KMS-11 (cell line): ENCODE measurements around the gene KLK8.

Source experiments
- H2AFZ ChIP-seq: fragments of 200-600 bp; sonication (generic); 2 replicates; pipeline ENCODE4 v1.6.1; 2016; ENCODE audit warnings: antibody characterized with exemption, mixed run types, low read depth
- H3K27ac ChIP-seq: fragments of 200-600 bp; sonication (generic); 2 replicates; pipeline ENCODE4 v1.6.1; 2016; ENCODE audit warnings: mild to moderate bottlenecking, mixed run types
- H3K27me3 ChIP-seq: fragments of 200-600 bp; sonication (generic); 2 replicates; pipeline ENCODE4 v1.6.1; 2017; ENCODE audit warnings: mild to moderate bottlenecking, low read depth, mixed run types, moderate library complexity; ENCODE audit not compliant: insufficient read depth
- H3K36me3 ChIP-seq: fragments of 200-600 bp; sonication (generic); 2 replicates; pipeline ENCODE4 v1.6.1; 2017; ENCODE audit warnings: mild to moderate bottlenecking, mixed run types; ENCODE audit not compliant: insufficient read depth
- H3K4me1 ChIP-seq: fragments of 200-600 bp; sonication (generic); 2 replicates; pipeline ENCODE4 v1.6.1; 2016; ENCODE audit warnings: mild to moderate bottlenecking, low read depth, mixed run types; ENCODE audit not compliant: poor library complexity, severe bottlenecking
- H3K4me2 ChIP-seq: fragments of 200-600 bp; sonication (generic); 2 replicates; pipeline ENCODE4 v1.7.0; 2016; ENCODE audit warnings: mild to moderate bottlenecking, mixed run types
- H3K4me3 ChIP-seq: fragments of 200-600 bp; sonication (generic); IDR thresholded peaks from 2 replicates; pipeline ENCODE4 v1.6.1; 2017; ENCODE audit warnings: low read depth, low read length, mixed read lengths; ENCODE audit not compliant: insufficient read depth
- H3K79me2 ChIP-seq: fragments of 200-600 bp; sonication (generic); 2 replicates; pipeline ENCODE4 v1.6.1; 2016; ENCODE audit warnings: low read depth, mixed run types; ENCODE audit not compliant: insufficient read depth
- H3K9ac ChIP-seq: fragments of 200-600 bp; sonication (generic); 2 replicates; pipeline ENCODE4 v1.6.1; 2016; ENCODE audit warnings: mild to moderate bottlenecking, mixed run types
- H4K20me1 ChIP-seq: fragments of 200-600 bp; sonication (generic); 2 replicates; pipeline ENCODE4 v1.6.1; 2016; ENCODE audit warnings: mild to moderate bottlenecking, mixed run types; ENCODE audit not compliant: insufficient read depth
- TF ChIP-seq, protein P1 (sequence below): fragments of 200-600 bp; sonication (generic); conservative IDR thresholded peaks from 2 replicates; pipeline ENCODE4 v1.6.1; 2017; ENCODE audit warnings: low read depth, mild to moderate bottlenecking, antibody characterized with exemption, low read length, moderate library complexity, mixed read lengths

Gene KLK8

DNA sequence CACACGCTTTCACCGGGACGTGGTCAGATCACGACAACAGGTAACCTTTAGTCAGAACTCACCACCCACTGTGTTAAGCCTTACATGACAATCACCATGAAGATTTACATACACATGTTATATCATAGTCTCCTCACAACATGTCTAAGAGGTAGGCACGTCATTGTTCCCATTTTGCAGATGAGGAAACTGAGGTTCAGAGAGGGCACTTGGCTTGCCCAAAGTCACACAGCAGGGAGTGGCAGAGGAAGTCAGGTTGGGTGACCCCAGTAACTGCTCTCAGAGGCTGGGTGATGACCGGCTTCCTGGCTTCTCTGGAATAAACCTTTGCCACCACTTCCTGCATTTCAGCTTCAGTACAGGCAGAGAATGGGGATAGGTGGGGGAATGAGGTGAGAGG lies 12.8 kb upstream of the KLK8 start:
- no peaks in the 10 kb centered on the region for H3K27me3 ChIP-seq
- no peak overlapping the region for H3K4me3 ChIP-seq
- no peaks in the 10 kb centered on the region for H3K4me1 ChIP-seq
- H3K9ac ChIP-seq: no peak overlapping the region
- H4K20me1 ChIP-seq: no peaks in the 10 kb centered on the region
- TF ChIP-seq, protein P1, sequence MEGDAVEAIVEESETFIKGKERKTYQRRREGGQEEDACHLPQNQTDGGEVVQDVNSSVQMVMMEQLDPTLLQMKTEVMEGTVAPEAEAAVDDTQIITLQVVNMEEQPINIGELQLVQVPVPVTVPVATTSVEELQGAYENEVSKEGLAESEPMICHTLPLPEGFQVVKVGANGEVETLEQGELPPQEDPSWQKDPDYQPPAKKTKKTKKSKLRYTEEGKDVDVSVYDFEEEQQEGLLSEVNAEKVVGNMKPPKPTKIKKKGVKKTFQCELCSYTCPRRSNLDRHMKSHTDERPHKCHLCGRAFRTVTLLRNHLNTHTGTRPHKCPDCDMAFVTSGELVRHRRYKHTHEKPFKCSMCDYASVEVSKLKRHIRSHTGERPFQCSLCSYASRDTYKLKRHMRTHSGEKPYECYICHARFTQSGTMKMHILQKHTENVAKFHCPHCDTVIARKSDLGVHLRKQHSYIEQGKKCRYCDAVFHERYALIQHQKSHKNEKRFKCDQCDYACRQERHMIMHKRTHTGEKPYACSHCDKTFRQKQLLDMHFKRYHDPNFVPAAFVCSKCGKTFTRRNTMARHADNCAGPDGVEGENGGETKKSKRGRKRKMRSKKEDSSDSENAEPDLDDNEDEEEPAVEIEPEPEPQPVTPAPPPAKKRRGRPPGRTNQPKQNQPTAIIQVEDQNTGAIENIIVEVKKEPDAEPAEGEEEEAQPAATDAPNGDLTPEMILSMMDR: no peak
- no peaks in the 10 kb centered on the region for H3K36me3 ChIP-seq
- H3K4me2 ChIP-seq: no peak overlapping the region
- no peak overlapping the region for H3K27ac ChIP-seq
- H2AFZ ChIP-seq: no peak overlapping the region
- no peaks in the 10 kb centered on the region for H3K79me2 ChIP-seq

DNA sequence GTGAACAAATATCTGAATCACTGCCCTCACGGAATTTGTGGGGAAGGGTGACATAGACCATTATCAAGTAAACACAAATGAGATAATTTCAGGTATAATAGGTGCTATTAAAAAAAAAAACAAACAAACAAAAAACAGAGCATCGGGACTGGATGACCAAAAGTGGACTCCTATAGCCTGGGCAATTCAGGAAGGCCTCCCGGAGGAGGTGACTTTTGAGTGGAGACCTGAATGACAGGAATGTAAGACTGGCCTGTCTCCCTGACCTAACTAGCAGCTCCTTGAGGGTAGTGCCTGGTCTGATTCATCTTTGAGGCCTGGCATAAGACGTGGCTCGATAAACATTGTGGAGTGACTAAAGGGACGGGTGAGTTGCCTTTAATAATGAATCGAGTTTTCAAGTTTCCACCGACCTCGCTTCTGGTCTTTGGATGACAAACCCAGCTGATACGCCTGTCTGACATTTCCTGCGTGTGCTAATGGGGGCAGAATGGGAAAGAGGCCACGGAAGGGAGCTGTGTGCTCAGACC lies 11.3 kb upstream of the KLK8 start:
- no peak overlapping the region for H2AFZ ChIP-seq
- no peak overlapping the region for H3K9ac ChIP-seq
- no peaks in the 10 kb centered on the region for H3K36me3 ChIP-seq
- H3K4me3 ChIP-seq: no peak overlapping the region
- H3K4me1 ChIP-seq: no peaks in the 10 kb centered on the region
- H3K79me2 ChIP-seq: no peaks in the 10 kb centered on the region
- no peaks in the 10 kb centered on the region for H4K20me1 ChIP-seq
- no peak overlapping the region for H3K4me2 ChIP-seq
- no peak overlapping the region for H3K27ac ChIP-seq
- no peaks in the 10 kb centered on the region for H3K27me3 ChIP-seq
- TF ChIP-seq, protein P1: no peak

DNA sequence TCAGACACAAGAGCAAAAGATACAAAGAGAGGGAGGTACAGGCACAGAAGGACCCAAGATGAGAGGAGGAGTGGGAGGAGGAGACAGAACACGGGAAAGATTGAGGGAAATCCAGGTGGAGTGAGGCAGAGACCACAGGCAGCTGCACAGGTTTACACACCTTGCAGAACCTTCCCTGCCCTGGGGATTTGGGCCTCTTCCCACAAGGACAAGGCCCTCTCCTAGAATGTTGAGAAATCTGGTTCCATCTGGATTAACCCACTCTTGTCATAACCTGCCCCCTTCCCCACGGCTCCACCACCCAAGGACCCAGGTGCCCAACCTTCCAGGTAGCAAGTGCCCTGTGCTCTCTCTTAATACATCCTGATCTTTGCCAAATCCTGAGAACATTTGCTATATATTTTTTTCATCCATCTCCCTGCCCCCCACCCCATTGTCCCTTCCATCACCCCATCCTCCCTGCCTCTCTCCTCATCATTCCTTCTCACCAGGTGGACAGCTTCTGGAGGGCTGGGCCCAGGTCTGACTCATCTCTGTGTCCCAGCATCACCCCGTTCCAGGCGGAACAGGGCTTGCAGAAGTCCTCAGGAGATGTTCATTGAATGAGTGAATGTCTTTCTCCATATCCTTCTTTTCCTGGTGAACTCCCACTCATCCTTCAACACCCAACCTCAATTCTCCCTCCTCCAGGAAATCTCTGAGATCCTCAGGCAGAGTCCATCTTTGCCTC lies 8.8 kb upstream of the KLK8 start:
- Histone ChIP-seq H3K27me3 (no peaks in the 10 kb centered on the region), H3K4me2 (no peak overlapping the region), H3K9ac (no peak overlapping the region), H3K36me3 (no peaks in the 10 kb centered on the region), H3K4me1 (no peaks in the 10 kb centered on the region), H2AFZ (no peak overlapping the region), H3K4me3 (no peak overlapping the region), H4K20me1 (no peaks in the 10 kb centered on the region), H3K27ac (no peak overlapping the region), H3K79me2 (no peaks in the 10 kb centered on the region)
- TF ChIP-seq, protein P1: no peak

DNA sequence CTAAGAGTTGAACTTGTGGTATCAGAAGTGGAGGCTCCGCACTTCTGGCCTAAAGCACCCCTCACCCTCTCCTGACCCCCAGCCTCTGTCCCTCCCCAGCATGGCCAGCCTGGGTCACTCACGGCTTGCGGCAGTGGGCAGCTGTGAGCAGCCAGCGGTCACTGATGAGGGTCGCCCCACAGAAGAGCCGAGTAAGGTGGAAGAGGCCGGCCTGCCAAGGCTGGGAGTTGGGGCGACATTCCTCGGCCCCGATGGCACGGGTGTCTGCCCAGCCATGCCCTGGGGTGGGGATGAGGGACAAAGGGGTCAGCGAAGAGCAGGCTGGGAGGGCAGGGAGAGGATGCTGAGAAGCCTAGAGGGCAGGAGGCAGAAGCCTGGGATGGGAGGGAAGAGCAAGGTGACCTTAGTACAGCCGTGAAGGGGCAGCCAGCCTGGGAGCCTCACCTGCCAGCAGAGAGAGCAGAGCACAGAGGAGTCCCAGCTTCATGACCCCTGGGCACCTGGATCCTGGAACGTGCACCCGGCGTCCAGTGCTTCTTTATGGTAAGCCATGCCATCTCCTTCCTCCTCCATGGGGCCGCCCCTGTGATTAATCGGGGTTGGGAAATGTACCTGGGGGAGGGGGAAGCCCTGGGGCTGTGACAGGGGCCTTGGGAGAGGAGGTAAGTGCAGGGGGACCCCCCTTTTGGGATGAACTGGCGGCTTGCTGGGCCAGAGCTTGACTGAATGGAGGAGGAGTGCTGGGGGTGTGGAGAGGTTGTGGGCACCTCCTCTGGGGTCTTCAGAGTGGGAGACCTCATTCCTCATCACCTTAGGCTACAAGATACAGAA lies 7.9 kb upstream of the KLK8 start:
- no peaks in the 10 kb centered on the region for H3K79me2 ChIP-seq
- no peak overlapping the region for H3K4me3 ChIP-seq
- TF ChIP-seq, protein P1: no peak
- no peaks in the 10 kb centered on the region for H3K36me3 ChIP-seq
- H3K27me3 ChIP-seq: no peaks in the 10 kb centered on the region
- H3K4me1 ChIP-seq: no peaks in the 10 kb centered on the region
- no peak overlapping the region for H2AFZ ChIP-seq
- H3K9ac ChIP-seq: no peak overlapping the region
- H3K27ac ChIP-seq: no peak overlapping the region
- no peak overlapping the region for H3K4me2 ChIP-seq
- no peaks in the 10 kb centered on the region for H4K20me1 ChIP-seq
